ENCODE data around the gene RDH14.

Gene RDH14

DNA sequence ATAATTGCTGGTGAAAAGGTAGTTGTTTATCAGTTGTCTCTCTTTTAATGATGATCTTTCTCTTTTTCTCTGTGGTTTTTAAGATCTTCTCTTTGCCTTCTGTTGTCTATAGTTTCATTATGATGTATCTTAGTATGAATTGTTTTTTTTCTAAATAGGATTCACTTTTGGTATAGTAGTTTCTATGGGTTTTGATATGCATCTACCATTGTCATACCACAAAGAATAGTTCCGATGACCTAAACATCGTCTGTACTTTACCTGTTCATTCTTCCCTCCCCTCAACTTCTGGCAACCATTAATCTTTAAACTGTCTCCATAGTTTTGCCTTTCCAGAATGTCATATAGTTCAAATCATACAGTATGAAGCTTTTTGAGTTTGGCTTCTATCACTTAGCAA lies 19.6 kb downstream of the RDH14 start:
- no peak overlapping the region for H3K4me3 ChIP-seq (ENCODE audit: low read depth, low read length)
- TF ChIP-seq, protein P1, sequence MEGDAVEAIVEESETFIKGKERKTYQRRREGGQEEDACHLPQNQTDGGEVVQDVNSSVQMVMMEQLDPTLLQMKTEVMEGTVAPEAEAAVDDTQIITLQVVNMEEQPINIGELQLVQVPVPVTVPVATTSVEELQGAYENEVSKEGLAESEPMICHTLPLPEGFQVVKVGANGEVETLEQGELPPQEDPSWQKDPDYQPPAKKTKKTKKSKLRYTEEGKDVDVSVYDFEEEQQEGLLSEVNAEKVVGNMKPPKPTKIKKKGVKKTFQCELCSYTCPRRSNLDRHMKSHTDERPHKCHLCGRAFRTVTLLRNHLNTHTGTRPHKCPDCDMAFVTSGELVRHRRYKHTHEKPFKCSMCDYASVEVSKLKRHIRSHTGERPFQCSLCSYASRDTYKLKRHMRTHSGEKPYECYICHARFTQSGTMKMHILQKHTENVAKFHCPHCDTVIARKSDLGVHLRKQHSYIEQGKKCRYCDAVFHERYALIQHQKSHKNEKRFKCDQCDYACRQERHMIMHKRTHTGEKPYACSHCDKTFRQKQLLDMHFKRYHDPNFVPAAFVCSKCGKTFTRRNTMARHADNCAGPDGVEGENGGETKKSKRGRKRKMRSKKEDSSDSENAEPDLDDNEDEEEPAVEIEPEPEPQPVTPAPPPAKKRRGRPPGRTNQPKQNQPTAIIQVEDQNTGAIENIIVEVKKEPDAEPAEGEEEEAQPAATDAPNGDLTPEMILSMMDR (IDR thresholded peaks at IDR 0.05; ENCODE audit: low read depth, low read length): no peak

DNA sequence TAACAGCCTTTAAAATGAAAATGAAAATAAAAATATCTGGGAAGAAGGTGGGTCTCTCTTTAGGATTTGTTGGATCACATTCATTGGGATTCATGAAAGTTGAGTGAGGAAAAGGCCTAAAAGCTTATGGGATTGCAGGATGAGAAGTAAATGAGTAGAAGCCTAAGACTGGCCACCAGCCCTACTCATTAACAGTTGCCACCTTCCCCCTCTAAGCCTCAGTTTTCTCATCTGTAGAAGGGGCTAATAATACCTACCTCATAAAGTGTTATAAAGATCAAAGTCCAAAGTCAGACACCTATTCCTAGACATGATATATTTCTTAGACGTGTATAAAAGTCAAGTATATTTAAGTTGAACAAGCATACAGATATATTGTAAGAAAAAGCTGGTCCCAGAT lies 23.8 kb downstream of the RDH14 start:
- no peak overlapping the region for H3K4me3 ChIP-seq (ENCODE audit: low read depth, low read length)

DNA sequence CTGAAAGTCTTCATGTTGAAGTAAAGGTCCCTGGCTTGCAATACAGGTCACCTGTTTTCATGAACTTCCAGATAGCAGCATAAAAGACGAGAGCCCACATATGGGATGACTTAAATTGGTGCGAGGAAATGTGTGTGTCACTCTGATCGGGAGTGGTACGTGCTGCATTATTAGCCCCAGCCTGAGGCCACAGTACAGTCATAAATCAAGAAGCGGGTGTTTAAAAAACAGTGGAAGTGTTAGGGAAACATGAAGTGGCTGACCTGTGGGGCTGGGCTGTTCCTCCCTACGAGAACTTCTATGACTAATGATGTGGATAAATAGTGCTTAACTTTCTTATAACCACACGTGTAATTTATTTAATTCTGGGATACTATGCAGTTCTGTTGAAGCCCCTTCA lies 24.4 kb downstream of the RDH14 start:
- TF ChIP-seq, protein P1 (IDR thresholded peaks at IDR 0.05; ENCODE audit: low read depth, low read length): no peak
- no peak overlapping the region for H3K4me3 ChIP-seq (ENCODE audit: low read depth, low read length)

More for the DNA sequence above, 23.8 kb downstream of the RDH14 start:
- TF ChIP-seq, protein P1 (IDR thresholded peaks at IDR 0.05; ENCODE audit: low read depth, low read length): no peak

DNA sequence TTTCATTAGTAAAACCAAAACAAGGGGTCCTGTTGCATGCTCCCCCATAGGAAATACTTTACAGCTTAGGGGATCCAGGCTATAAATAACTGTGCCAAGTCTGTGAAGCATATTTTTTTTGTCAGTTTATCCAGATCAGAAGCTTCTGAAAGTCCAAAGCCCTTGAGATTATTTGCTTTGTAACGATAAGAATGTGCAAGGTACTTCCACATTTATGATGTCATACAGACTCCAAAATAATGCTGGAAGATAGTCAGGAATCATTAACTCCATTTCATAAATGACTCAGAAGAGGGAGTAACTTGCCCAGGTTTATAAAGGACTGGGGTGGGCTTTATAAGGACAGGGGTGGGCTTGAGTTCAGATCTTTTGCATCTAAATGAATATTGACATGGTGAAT lies 29.3 kb downstream of the RDH14 start:
- TF ChIP-seq, protein P1 (IDR thresholded peaks at IDR 0.05; ENCODE audit: low read depth, low read length): no peak

DNA sequence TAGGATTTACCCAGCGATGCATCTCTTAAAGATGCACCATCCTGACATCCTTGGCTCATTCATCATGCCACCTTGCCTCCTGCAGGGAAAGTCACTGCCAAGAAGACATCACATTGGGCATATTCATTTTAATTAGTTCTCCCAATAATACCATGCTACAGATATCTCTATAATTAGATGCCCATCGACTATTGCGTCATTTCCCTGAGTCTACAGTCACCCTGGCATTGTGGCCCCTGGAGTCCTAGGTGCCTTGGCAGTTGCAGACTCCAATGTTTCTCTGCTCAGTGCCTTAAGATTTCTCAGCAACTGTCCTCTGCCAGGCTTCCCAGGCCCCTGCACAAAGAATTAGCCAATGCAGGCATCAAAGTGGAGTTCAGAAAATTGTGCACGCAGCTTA lies 32.6 kb downstream of the RDH14 start:
- TF ChIP-seq, protein P1 (IDR thresholded peaks at IDR 0.05; ENCODE audit: low read depth, low read length): no peak

More for the DNA sequence above, 29.3 kb downstream of the RDH14 start:
- no peak overlapping the region for H3K4me3 ChIP-seq (ENCODE audit: low read depth, low read length)

DNA sequence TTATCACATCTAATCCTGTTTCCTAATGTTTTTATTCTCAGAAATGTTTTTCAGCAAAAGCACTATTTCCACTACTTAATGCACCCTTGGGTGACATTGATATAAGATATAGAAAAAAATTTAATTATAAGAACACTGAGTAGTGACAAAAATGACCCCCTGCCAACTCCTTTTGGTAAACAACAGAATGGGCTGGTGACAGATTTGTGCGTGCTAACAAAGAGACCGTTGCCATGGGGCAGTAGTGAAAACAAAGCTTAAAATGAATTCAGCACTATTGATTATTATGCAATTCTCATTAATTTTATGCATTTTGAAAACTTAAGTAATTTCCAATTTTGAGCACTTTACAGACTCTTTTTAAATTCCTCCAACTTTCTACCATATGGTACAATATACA lies 33.1 kb downstream of the RDH14 start:
- TF ChIP-seq, protein P1 (IDR thresholded peaks at IDR 0.05; ENCODE audit: low read depth, low read length): no peak
- H3K4me3 ChIP-seq (ENCODE audit: low read depth, low read length): no peak overlapping the region

More for the DNA sequence above, 32.6 kb downstream of the RDH14 start:
- H3K4me3 ChIP-seq (ENCODE audit: low read depth, low read length): no peak overlapping the region

DNA sequence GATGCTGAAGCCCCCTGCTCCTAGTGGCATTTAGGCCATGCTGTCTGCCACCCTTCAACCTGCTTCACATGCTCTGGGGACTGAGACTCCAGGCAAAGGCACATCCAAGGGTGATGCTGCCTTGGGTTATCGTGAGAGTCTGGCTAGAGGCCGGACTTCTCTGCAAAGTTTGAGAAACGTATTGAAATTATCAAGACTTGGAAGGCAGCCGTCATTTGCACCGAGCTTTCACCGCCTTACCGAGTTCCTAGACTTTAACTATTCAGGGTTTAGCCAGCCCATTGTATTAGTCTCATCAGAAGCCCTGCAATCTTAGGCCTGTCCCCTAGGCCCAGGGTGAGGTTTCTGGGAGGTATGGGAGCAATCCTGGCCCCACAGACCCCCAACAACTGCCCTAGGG lies 34.0 kb downstream of the RDH14 start:
- no peak overlapping the region for H3K4me3 ChIP-seq (ENCODE audit: low read depth, low read length)
- TF ChIP-seq, protein P1 (IDR thresholded peaks at IDR 0.05; ENCODE audit: low read depth, low read length): no peak
